Measurements from ENCODE around the gene PLEKHA1. TPM values are rescaled to one million over a fixed set of nuclear protein-coding genes. Genes with fewer than 3 reads are reported as not detected.

Gene PLEKHA1
- total and polyA plus RNA-seq, 2 donors from 2014 or later, result 19.5 to 168 TPM

GRCh38 chr10:122352817-122353525 is 21.5 kb upstream of the PLEKHA1 start:
- intact Hi-C loops (cut with DNase I), result no loop called here
- Histone ChIP-seq H3K27ac (ENCODE audit: low read depth in 2 of 2, low read length in 2 of 2) (no peak overlapping the region), H3K9ac (ENCODE audit: low read length in 3 of 3) (no peak overlapping the region), H3K4me3 (ENCODE audit: low read length in 3 of 3) (no peak overlapping the region), H3K9me3 (ENCODE audit: control insufficient read depth in 2 of 3, insufficient read depth in 1 of 3, low read length in 3 of 3) (no peaks in the 10 kb centered on the region), H3K36me3 (ENCODE audit: control insufficient read depth in 2 of 3, insufficient read depth in 3 of 3, low read length in 3 of 3) (no peaks in the 10 kb centered on the region), H3K4me1 (ENCODE audit: control insufficient read depth in 2 of 3, insufficient read depth in 2 of 3, low read depth in 1 of 3, low read length in 3 of 3) (peaks cover 5 to 20% (median 19%) of the 10 kb centered on the region in 3 donors), H3K27me3 (ENCODE audit: control insufficient read depth, insufficient read depth, low read length) (no peaks in the 10 kb centered on the region)
- no peak for TF ChIP-seq CTCF (IDR thresholded peaks at IDR 0.05; ENCODE audit: borderline replicate concordance, extremely low read depth, insufficient read depth)
- DNase-seq (no peak), FAIRE-seq (no peak)

- Histone ChIP-seq H3K4me1 (ENCODE audit: control insufficient read depth in 2 of 3, insufficient read depth in 2 of 3, low read depth in 1 of 3, low read length in 3 of 3) (peaks cover 0 to 12% (median 10%) of the 10 kb centered on the region in 3 donors), H3K27ac (ENCODE audit: low read depth in 2 of 2, low read length in 2 of 2) (no peak overlapping the region), H3K36me3 (ENCODE audit: control insufficient read depth in 2 of 3, insufficient read depth in 3 of 3, low read length in 3 of 3) (no peaks in the 10 kb centered on the region), H3K9ac (ENCODE audit: low read length in 3 of 3) (no peak overlapping the region), H3K4me3 (ENCODE audit: low read length in 3 of 3) (no peak overlapping the region), H3K9me3 (ENCODE audit: control insufficient read depth in 2 of 3, insufficient read depth in 1 of 3, low read length in 3 of 3) (no peaks in the 10 kb centered on the region), H3K27me3 (ENCODE audit: control insufficient read depth, insufficient read depth, low read length) (no peaks in the 10 kb centered on the region)
- intact Hi-C loops (cut with DNase I), result no loop called here
- TF ChIP-seq CTCF (IDR thresholded peaks at IDR 0.05; ENCODE audit: borderline replicate concordance, extremely low read depth, insufficient read depth), result no peak
- FAIRE-seq (no peak), DNase-seq (no peak)
Observed at GRCh38 chr10:122354383-122354782, 20.1 kb upstream of the PLEKHA1 start.

GRCh38 chr10:122357685-122358084 is 16.8 kb upstream of the PLEKHA1 start:
- Histone ChIP-seq H3K4me1 (ENCODE audit: control insufficient read depth in 2 of 3, insufficient read depth in 2 of 3, low read depth in 1 of 3, low read length in 3 of 3) (no peaks in the 10 kb centered on the region), H3K36me3 (ENCODE audit: control insufficient read depth in 2 of 3, insufficient read depth in 3 of 3, low read length in 3 of 3) (no peaks in the 10 kb centered on the region), H3K27me3 (ENCODE audit: control insufficient read depth, insufficient read depth, low read length) (no peaks in the 10 kb centered on the region), H3K4me3 (ENCODE audit: low read length in 3 of 3) (no peak overlapping the region), H3K9me3 (ENCODE audit: control insufficient read depth in 2 of 3, insufficient read depth in 1 of 3, low read length in 3 of 3) (no peaks in the 10 kb centered on the region), H3K27ac (ENCODE audit: low read depth in 2 of 2, low read length in 2 of 2) (no peak overlapping the region), H3K9ac (ENCODE audit: low read length in 3 of 3) (no peak overlapping the region)
- no peak for FAIRE-seq
- intact Hi-C loops (cut with DNase I), result no loop called here
- no peak for TF ChIP-seq CTCF (IDR thresholded peaks at IDR 0.05; ENCODE audit: borderline replicate concordance, extremely low read depth, insufficient read depth)
- DNase-seq, result peak in 1 of 5 donors; percentile 22
